HG02763 (cell line): ENCODE data around the gene IQCC.

ENCODE experiments used
- ATAC-seq: cut with Tn5 transposase; IDR thresholded peaks from one replicate; pipeline ENCODE4 v1.9.1; 2021; ENCODE audit warnings: mild to moderate bottlenecking, moderate library complexity; ENCODE audit not compliant: unreplicated experiment

Gene IQCC

DNA sequence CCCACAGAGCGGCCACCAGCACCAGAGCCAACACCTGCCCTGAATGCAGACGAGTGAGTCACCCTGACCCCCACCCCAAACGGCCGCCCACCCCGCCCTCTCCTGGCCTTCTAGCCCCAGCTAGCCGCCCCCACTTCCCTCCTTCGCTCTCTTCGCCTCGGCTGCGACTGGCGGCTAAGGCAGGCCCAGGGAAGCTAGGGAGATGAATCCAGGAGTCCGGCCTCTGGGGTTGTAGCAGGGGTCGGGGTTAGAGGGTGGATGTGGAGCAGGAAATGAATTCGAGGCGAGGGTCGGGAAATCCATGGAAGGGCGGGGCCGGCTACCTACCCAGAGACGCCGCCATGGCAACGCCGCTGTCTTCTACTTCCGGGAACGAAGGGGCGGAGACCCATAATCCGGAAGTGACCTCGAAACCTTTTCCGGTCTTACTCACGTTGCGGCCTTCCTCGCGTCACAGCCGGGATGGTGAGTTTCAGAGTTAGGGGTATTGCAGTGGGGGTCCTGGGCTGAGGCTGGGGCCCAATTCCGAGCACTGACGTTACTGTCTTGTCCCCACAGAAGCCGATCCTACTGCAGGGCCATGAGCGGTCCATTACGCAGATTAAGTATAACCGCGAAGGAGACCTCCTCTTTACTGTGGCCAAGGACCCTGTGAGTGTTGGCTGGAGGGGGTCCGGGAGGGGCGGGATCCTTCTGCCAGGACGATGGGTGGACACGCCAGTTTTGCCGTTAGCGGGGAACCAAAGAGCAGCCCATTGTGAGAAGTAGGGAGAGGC, 16.7 kb downstream of the IQCC start, which contains the start of the genes EIF3I and TMEM234:
TSS of gene EIF3I (plus strand) at position 428 of the 776 bp plus-strand sequence. CDS start at position 463, 35 bp downstream.
TSS of gene TMEM234 (minus strand) at position 374 of the 776 bp plus-strand sequence. CDS start at position 343, 31 bp downstream.
- peak; percentile 82 for ATAC-seq

DNA sequence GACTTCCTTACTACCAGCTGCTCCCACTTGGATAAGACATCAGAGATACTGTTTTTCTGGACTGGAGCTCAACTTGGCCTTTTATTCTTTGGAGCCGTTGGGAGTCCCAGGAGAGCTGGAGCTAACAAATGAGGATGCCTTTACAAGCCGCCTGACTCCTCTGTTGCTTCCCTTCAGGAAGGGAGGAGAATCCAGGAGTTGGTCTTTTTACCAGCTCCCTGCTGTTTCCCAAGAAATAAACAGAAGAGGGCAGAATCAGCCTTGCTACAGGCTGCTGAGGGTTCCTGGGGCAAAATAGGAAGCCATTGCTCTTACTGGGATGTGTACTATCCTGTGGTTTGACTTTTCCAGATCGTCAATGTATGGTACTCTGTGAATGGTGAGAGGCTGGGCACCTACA, 18.2 kb downstream of the IQCC start:
- ATAC-seq: no peak

DNA sequence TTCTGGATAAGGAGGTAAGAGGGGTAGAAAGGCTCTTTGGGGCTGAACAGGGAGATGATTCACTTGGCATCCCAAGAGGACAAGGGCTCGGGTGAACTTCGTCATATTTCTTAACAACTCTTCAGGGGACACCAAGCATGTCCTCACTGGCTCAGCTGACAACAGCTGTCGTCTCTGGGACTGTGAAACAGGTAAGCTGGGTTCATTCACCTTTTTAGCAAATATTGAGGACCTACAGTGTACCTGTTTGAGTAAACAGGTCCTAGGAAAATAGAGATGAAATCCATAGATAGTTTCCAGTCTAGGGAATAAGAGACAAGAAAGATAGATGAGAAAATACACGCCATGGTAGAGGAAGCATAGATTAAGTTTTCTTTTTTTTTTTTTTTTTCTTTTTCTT, 18.8 kb downstream of the IQCC start:
- no peak for ATAC-seq

GRCh38 chr1:32228771-32229170, 23.3 kb downstream of the IQCC start:
- ATAC-seq: no peak

- no peak for ATAC-seq
Measured at GRCh38 chr1:32231843-32232432, 26.5 kb downstream of the IQCC start.

- ATAC-seq: no peak
Measured at GRCh38 chr1:32232558-32233304, 27.3 kb downstream of the IQCC start.

GRCh38 chr1:32234792-32235191, 29.3 kb downstream of the IQCC start:
- no peak for ATAC-seq

DNA sequence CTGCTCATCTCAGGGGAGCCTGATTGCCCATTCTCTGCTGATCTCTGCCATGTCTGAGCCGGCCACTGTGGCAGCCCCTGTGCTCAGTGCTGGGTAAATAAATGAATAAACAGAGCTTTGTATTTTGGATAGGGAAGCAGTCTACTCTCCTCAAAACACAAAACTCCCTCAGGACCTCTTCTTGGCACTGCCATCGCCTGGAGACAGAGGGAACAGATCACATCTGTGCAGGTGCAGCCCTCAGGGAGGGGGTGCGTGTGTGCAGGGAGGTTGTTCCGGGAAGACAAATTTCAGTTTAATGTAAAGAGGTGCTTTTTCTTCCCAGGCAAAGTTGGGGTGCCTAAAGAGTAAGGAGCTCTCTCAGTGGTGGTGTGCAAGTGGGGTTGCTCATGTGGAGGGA, 33.9 kb downstream of the IQCC start:
- no peak for ATAC-seq

DNA sequence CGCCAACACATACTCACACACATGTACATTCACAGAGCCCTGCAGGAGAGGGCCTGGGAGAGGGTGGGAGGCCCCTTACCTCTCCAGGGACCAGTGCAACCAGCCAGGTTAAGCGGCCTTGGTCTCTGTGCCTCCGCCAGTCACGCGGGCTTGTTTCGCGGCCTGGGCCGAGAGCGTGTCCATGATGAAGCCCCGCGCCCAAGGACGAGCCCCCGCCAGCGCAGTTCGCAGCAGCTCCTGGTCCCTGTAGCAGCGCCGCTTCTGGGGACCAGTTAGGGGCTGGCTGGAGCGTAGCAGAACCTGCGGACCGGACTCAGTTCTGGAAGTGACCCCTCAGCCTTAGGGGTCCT, 34.3 kb downstream of the IQCC start:
- ATAC-seq: no peak

- ATAC-seq: no peak
Measured at GRCh38 chr1:32240140-32240951, 34.9 kb downstream of the IQCC start.

GRCh38 chr1:32241001-32241763, 35.7 kb downstream of the IQCC start:
- no peak for ATAC-seq

DNA sequence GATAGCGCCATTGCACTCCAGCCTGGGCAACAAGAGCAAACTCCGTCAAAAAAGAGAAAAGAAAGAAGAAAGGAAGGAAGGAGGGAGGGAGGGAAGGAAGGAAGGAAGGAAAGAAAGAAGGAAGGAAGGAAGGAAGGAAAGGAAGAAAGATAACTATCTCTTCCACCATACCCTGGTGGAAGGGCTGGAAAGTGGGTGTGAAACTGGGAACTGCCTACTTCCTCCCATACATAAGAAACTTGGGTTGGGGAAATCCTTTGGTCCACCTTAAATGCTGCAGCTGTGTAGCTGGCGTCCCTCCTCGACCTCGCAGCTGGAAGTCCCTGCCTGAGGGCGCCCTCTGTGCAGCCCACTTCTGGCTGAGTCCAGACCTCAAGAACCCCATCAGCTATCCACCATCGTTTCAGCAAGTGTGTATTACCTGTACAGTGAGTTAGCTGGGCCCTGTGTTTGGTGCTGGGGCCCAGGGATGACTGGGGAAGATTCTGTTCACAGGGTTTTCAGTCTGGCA, 36.9 kb downstream of the IQCC start:
- no peak for ATAC-seq

DNA sequence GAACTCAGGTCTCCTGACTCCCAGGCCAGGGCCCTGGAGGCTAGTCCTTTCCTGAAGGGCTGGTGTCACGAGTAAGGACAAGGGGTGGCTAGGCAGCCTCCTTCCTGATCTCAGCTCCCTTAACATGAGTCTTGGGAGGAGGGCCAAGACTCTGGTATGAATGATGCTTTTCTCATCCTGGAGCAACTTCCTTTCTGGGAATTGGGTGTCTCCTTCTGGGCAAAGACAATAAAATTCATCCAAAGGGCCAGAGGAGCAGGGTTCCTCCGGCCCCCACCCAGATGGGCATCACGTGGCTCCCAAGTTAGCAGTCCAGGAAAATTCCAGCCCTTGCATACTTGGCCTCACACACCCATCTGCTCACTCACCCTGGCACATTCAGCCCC, 41.4 kb downstream of the IQCC start, which contains the start of gene FAM167B:
TSS of gene FAM167B (plus strand) at position 335 of the 386 bp plus-strand sequence. CDS start 200 bp downstream, outside the sequence.
- no peak for ATAC-seq

- no peak for ATAC-seq
Measured at GRCh38 chr1:32247452-32247851, 42.0 kb downstream of the IQCC start.

- no peak for ATAC-seq
Measured at GRCh38 chr1:32247983-32248889, 42.8 kb downstream of the IQCC start.

- peak; percentile 62 for ATAC-seq
Measured at GRCh38 chr1:32249831-32250525, 44.5 kb downstream of the IQCC start.

GRCh38 chr1:32250893-32251716, 45.6 kb downstream of the IQCC start, which contains the start of gene LCK:
Gene LCK, plus strand, starts transcription at chr1:32251265. Its CDS starts 23,065 bp downstream, at chr1:32274330.
- no peak for ATAC-seq
